Right forelimb (tissue), 1 donor: Measurements from ENCODE around the gene ITGAV.

Experiments
- DNase-seq: peaks from one replicate; pipeline ENCODE4 v3.0.0-alpha.2; 2018

The ITGAV gene

GRCh38 chr2:186687807-186688211, 98.0 kb downstream of the ITGAV start:
- no peak for DNase-seq

- DNase-seq = no peak
Measured at GRCh38 chr2:186688813-186689212, 99.0 kb downstream of the ITGAV start.

DNA sequence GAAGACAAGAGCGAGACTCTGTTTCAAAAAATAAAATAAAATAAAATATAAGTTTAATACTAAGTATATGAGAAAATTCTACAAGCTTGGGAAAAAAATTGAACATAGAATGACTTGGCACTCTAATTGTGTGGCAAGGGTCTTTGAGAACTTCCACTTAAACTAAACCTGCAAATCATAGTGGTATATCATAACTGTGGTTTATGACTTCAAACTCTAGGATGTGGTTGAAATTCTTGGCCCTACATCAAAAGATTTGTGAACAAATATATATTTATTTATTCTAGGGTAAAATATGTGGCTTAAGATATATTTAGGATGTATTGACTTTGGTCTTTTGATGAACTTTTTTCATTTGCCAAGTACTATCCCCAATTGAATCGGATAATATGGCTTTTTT, 100.9 kb downstream of the ITGAV start:
- no peak for DNase-seq

- DNase-seq = no peak
Measured at GRCh38 chr2:186691231-186691630, 101.4 kb downstream of the ITGAV start.

GRCh38 chr2:186691900-186692299, 102.0 kb downstream of the ITGAV start:
- no peak for DNase-seq

DNA sequence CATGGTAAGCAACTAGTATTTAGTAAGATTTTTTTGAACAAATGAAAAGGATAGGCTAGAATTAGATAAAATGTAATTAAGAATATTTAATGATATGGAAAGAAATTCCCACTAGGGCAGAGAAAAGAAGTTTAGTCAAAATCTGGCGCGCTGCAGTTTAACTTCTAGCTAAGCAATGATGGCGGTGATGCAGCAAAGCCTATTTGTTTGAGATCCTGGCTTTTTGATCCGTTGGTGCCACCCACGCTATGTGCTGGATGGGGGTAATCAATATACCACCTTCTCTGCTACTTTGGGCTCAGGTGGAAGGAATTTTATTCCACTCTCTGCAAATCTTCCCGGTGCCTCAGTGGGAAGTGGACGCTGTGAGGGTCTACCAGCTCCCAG, 103.6 kb downstream of the ITGAV start:
- DNase-seq = no peak

DNA sequence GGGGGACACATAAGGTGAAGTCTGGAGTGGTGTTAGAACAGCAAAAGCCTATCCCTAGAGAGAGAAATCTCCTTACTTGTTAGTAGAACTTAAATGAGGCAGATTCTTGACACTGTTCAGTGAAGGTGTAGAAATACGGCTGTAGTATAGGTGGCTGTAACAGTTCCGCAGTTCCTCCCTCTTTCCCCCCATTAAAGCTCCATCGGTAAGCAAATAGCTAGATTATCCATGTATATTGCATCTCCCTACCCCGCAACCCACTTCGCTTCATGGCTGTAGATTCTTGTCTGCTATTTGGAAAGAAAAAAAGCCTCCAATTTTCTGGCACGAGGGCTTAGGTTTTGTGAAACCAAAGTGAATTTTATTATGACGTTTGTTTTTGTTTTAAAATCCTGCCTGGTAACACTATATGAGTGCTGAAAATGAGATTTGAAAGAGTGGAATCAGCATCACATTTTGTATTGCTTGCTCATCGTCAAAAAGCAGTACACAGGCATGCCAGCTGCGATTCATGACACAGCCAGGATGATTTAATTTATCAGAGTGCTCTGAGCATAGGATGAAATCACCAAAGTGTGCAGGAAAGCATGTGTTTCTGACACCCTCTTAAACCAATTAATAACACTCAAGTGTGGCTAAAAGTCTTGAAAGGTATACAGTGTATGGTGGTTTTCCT, 105.4 kb downstream of the ITGAV start:
- no peak for DNase-seq

GRCh38 chr2:186696290-186696689, 106.4 kb downstream of the ITGAV start:
- DNase-seq = no peak

GRCh38 chr2:186696804-186697203, 106.9 kb downstream of the ITGAV start:
- no peak for DNase-seq

- DNase-seq = no peak
Measured at GRCh38 chr2:186697536-186697935, 107.7 kb downstream of the ITGAV start.

DNA sequence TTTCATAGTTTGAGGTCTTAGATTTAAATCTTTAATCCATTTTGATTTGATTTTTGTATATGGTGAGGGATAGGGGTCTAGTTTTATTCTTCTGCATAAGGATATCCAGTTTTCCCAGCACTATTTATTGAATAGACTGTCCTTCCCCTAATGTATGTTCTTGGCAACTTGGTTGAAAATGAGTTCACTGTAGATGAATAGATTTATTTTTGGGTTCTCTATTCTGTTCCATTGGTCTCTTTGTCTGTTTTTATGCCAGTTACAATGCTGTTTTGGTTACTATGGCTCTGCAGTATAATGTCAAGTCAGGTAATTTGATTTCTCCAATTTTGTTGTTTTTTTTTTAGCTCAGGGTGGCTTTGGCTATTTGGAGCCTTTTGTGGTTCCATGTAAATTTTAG, 109.9 kb downstream of the ITGAV start:
- DNase-seq = no peak

GRCh38 chr2:186702006-186702405, 112.2 kb downstream of the ITGAV start:
- DNase-seq = no peak

GRCh38 chr2:186702501-186702900, 112.6 kb downstream of the ITGAV start:
- no peak for DNase-seq

- DNase-seq = no peak
Measured at GRCh38 chr2:186704897-186705296, 115.0 kb downstream of the ITGAV start.

DNA sequence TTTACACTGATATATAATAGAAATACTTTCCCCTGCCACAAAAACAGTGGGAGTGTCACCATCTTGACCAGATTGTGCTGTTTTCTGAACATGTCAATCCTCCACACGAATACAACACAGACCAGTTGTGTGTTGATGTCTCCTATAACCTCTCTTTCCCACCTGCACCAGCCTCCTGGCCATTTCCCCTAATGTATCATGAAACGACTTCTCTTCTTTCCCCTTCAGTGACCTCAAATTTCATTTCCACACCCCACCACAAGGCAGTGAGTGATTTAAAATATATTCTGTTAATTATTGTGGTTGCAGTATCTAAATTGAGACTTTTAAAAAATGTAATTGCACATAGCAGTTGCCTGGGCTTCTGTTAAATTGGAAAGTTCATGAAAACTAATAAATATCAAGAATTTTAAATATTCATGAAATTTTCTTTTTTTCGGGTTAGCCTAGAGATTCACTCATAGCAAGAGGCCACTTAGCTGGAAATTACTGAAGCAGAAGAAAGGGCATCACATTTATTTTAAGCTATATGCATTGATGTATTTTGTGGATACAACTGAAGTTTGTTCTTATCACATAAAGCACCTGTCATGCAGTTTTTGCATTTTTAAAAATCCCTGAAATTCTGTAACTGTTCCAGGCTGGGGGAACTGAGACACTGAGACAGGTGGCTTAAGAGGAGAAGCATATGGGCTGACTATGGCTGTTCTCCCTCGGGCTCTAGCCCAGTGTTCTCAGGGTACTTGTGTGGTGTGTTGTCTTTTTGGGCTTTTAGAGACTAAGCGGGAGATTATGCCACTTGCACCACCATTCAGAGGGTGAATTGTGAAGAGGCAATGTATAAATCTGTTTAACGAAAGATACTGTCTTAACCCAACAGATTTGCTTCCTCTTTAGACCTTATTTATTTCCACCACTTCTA, 119.9 kb downstream of the ITGAV start:
- DNase-seq = no peak

- no peak for DNase-seq
Measured at GRCh38 chr2:186713691-186714090, 123.8 kb downstream of the ITGAV start.

DNA sequence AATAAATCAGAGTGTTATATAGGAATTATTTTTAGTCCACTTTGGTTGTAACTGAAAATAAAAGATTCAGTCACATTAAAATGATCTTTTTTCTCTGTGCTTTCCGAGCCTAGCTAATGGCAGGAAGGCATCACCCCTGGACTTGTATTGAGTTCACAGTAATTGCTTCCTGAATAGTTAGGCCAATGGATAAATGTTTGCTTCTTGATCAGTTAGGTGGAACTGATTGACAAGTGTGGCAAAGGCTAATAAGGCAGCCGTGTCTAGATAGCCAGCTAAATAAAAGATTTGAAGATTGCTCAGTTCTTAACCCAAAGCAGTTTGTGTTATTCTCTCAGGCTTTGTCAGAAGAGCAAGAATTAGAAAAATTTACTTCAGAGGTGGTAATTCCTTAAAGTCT, 124.8 kb downstream of the ITGAV start:
- no peak for DNase-seq

- DNase-seq = no peak
Measured at GRCh38 chr2:186716004-186716403, 126.1 kb downstream of the ITGAV start.

DNA sequence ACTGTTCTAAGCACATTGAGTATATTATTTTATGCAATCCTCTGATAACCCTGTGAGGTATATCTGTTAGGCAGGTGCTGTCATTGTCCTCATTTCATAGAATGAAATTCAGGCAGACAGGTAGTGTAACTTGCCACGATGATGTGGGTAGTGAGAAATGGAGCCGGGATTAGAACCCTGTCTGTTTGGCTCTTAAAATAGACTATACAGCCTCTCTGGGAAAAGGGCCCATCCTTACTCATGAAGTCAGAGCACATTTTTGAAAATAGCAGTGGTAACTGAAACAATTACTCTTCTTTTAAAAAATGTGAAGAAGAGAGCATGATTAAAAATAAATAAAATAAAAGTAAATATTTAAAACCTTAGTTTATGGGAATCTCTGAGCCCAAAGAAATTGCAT, 127.0 kb downstream of the ITGAV start:
- no peak for DNase-seq

DNA sequence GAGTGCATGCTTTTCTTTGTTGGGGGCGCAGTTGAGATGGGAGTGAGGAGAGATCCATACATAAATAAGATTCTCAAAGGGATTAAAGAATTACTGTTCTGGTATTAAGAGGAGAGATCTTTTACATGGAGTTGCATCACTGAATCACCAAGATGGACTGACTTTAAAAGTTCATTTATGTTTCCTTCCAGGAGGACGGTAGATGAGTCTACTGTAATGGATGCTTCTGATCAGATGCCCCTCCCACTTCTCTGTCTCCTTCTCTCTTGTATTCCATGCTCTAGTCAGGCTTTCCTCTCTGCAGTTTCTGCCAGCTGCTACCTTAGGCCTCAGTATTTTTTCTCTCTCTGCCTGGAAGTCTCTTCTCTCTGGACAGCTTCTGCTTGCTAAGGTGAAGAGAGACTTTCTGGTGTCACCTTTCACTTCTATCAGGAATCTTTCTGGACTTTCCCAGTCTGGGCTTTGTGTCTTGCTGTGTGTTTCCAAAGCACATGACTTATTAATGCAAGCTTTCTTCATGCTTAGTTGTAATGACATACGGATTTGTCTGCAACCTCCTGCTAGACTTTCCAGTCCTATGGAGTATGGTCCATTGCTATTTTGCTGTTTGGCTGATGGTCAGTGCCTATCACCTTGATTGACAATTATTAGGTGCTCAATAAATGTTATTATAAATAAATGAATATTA, 127.6 kb downstream of the ITGAV start:
- no peak for DNase-seq

DNA sequence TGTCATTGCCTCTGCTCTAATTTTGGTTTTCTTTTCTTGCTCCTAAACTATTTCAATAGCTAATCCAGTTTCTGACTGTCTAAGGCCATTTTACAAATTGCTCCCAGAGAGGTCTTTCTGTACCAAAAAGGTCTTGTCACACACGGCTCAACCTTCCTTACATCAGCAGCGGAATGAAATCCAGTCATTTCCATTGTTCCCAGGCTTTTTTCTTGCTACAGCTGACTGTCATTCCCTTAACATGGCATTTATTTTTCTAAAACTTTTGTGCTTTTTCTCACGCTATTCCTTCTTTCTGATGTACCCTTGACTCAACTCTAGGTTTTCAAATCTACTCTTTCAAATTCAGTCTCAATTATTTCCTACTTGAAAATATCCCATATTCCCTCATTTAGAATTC, 128.3 kb downstream of the ITGAV start:
- no peak for DNase-seq

- no peak for DNase-seq
Measured at GRCh38 chr2:186718903-186719302, 129.0 kb downstream of the ITGAV start.

DNA sequence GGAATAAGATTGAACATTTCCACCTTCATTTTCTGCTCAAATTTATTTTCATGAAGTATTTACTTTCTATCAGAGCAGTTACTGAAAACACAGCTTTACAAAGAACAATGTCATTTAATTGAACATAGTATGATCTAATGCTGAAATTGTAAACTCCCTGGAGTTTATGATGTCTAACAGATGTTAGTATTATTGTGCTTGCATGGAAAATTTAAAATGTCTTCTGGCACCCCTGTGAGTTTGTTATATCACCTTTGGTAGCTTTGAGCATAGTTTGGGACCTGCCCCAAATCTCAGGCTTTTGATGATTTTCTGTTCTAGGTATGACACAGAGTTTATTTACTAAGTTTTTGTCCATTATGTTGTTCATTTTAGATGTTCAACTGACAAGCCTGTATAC, 132.1 kb downstream of the ITGAV start:
- no peak for DNase-seq

GRCh38 chr2:186724736-186725135, 134.9 kb downstream of the ITGAV start:
- DNase-seq = no peak
